DMS 273 treated with DMSO at 0.1 percent for 48 hours (cell line): ENCODE measurements around the gene ZNF385C.

Experiments used
- DNase-seq: peaks from one replicate; lab custom pipeline; 2025; lab: John Stamatoyannopoulos, UW

The ZNF385C gene

DNA sequence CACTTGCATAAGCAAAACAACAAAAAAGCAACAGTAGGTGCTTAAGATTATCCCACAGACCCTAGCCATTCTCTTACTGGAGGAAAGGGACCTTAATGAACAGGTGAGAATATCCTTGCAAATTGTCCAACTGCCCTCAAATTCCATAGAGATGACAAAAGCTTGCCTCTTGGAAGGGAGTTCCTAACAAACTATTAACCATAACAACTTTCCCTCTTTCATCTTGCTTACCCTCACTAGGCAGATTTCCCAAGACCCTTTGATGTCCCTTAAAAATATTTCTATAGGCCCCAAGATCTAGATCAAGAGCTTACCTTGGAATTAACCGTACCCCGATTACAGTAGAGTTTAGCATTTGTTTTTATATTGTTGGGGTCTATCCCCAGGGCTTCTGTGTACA lies 109.9 kb downstream of the ZNF385C start:
- DNase-seq, result no peak

GRCh38 chr17:41987642-41988041 lies 110.6 kb downstream of the ZNF385C start:
- DNase-seq, result no peak

GRCh38 chr17:41986634-41987033 lies 111.6 kb downstream of the ZNF385C start:
- DNase-seq, result no peak

GRCh38 chr17:41985919-41986318 lies 112.4 kb downstream of the ZNF385C start:
- no peak for DNase-seq

GRCh38 chr17:41984454-41984853 lies 113.8 kb downstream of the ZNF385C start:
- DNase-seq, result no peak

DNA sequence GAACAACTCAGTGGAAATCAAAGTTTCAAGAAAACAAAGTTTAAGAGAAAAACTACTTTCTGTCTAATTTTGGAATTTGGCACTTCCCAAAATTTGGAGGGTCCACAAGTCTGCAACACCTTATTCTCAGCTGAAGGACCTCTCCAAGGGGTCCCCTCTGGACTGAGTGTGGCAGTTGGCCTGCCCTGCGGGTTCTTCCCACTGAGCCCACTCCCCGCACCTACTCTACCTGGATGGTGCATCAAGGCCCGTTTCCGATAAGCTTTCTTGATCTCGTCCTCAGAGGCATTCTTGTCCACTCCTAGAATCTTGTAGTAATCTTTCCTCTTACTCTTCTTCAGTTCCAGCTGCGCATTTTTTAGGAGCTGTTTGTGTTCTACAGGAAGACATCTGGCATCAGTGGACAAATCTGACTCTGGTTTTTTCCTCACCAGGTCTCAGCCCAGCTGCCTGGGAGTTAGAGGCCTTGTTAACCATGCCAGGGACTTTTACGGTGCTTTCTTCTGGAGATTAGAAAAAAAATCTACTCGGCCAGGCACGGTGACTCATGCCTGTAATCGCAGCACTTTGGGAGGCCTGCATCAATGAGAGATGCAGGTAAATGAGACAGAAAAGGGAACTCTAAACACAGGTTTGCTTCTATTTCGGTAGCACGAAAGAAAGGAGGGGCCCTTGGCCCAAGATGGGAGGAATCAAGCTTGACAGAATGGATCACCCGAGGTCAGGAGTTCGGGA lies 116.1 kb downstream of the ZNF385C start:
- no peak for DNase-seq

- DNase-seq, result no peak
Observed at GRCh38 chr17:41977991-41978390, 120.3 kb downstream of the ZNF385C start.

DNA sequence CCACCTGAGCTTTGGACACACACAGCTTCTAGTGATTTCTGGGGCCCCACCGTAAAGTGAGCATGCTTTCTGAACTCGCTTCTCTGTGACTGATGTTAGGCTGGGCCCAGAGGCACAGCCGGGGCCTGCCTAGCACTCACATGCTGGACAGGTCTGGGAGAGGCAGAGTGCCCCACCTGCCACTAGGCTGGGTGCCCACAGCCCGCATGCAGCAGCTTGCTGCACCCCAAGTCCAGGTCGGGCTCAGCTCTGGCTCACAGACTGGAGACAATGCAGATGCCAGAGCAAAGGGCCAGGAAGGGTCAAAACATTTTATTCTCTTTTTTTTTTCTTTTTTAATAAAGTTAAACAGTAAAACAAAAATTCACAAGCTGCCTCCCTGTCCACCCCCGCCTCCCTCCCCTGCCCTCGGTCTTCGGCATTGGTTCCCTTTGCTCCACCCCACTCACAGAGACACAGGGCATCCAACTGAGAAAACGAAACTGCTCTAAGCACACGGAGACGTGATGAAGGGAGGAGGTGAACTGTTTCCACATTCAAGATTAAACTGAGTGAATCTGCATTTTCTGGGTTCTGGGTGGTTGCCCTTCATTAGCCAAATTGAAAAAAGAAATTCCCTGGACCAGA lies 122.0 kb downstream of the ZNF385C start:
- DNase-seq, result no peak
